ENCODE results near the gene TBC1D10B.

DNA sequence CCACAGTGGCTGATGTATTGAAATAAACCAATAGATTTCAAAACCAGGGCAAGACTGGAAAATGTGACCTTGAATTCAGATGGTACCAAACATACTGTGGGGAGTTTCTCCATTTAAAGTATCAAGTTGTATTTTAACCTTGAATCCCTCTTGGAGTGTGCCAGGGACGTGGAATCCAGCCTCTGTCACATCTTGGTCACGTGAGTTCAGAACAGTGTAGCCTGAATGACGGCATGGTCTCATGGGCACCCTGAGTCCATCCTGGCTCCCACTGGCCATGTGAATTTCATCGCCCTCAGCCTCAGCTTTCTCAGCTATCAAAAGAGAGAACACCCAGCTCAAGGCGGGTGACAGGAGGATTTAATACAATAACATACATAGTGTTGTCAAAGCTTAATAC lies 43.9 kb upstream of the TBC1D10B start:
- TF ChIP-seq NFIC (IDR thresholded peaks at IDR 0.05) (no peak), TAF1 (IDR thresholded peaks at IDR 0.05; ENCODE audit: low read depth) (no peak), RAD21 (IDR thresholded peaks at IDR 0.05; ENCODE audit: low read depth) (no peak), EP300 (IDR thresholded peaks at IDR 0.05; ENCODE audit: borderline replicate concordance) (no peak), TEAD4 (IDR thresholded peaks at IDR 0.05) (no peak)

Measured in Ishikawa (cell line).